ENCODE data around the gene BUB3.

The BUB3 gene

DNA sequence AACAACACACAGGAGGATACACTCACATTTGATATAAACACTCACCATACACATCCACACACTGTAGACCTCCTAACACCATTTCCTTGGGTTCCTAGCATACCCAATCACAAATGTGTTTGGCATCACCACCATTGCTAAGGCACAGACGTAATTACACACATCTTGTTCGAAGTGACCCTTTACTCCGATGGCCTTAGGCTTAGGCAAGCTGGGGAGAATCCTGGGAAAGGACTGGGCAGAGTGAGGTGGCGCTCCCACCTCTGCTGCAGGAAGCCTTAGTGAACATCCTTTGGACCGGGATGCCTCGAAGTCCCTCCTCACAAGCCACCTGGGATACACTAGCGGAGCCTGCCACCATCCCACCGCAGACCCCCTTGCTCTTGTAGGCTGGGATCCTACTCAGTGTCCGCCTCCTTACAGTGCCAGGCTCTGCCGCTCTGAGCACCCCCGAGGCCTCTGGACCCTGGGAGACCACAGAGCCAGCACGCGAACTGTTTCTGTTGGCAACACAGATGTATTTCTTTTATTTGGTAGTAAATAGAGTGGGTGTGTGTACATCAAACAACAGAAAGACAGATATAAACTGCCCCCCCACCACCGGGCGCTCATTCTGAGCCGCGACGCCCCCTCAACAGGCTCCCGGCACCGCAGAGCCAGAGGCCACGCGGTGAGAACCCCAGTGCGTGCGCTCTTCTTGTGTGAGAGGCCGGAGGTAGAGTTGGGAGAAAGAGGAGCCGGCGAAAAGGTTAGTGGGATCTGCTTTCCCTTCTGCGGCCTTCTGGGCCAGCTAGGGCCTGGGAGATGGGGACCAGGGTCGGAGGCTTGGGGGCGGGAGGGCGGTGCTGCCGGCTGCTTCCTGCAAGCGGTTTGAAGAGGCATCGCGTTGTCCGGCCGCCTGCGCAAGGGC is 12.2 kb upstream of the BUB3 start:
- DNase-seq: no peak

DNA sequence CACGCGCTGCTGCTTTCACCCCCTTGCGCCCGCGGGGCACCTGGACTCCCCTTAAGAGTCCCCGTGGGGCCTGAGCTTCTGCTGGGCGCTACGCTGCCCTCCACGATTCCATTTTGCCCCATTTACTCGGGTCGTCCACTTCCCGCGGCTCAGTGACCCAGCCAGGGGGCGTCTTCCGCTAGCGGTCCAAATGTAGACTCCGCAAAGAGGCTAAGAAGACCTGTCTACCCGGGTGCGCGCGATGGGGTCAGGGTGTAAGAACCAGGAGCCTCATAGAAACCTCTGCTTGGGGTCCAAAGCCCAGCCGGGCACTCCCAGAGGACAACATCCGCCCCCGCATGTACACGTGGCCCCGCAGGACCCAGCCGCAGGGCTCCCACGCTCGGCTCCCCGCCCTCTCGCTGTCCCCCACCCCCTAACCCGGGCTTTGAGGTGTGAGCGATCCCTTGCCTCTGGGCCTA is 11.5 kb upstream of the BUB3 start:
- DNase-seq: no peak

DNA sequence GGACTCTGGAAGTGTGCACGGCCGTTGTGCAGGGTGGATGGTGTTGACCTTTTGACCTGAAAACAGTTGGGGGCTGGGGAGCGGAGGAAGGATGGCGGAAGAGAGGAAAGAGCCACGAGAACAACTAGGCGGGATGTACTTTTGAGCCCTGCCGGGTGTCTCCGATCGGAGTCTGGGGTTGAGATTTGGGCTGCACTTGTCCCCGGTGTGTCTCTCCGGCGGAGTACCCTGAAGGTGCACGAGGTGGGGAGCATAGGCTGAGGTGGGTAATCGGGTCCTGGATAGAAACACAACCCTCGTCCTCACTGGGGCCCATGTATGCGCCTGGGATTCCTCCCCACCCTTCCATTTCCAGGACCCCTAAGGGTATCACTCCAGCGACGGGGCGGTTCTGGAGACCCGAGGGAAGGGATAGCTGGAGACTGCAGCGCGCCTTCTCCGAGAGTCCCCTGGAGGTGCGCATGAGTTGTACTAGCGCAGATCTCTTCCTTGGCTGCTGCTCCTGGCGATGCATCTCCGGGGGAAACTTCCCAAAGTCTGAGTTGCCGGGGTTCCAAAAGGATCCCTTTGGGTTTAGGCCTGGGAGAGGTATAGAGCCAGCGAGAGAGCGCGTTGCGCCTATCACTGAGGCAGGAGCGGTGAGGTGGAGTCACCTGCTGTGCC is 10.9 kb upstream of the BUB3 start:
- no peak for DNase-seq

DNA sequence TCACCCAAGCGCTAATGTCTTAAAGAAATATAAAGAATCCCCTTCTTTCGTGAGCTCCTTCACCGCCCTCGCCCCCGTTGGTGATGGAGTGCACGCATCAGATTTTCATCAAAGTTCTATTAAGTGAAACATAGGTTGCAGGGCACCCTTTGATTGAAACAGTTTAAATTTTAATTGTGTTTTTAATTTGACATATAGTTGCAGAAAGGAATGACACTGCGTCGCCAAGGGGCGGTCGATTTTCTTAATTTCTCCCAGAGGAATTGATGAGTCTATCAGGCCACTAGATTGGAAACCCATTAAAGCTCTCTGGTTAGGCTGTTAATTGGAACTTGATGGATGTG is 10.4 kb upstream of the BUB3 start:
- DNase-seq: no peak

DNA sequence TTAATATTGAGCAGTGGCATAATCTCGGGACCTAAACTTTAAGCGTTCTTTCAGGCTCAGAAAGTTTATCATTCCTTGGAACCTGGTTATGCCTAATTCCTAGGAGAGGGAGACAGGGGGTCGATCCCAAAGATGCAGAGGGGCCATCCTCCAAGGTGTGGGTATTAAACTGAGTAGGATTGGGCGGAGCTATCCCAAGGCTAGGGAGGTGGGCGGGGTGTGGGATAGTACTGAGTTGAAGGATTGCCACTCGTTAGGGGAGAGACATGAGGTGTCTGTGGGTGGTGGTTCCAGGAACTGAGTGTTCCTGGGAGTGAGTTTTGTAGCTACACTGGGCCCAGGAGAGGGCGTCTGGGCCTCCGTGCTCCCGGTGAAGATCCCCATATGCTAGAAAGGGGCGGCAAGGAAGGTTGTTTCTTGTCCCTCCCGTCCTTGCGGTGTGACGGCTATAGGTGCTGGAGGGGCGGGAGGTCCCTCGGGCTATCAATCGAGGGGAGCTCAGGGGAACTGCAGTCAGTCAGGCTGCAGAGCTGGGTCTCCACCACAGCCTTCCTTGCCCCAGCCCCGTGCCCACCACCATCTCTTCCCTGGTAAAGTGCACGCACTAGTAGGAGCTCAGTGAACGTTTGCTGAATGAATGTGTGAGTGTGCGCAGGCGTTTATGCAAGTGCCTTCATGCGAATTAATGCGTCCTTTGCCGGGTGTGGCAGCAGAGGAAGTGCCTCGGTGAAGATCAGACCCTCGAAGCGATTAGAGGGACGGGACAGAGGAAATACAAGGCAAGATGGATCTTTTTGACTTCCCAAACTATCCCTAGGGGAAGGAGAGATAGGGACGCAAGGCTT is 9.3 kb upstream of the BUB3 start:
- DNase-seq: no peak

DNA sequence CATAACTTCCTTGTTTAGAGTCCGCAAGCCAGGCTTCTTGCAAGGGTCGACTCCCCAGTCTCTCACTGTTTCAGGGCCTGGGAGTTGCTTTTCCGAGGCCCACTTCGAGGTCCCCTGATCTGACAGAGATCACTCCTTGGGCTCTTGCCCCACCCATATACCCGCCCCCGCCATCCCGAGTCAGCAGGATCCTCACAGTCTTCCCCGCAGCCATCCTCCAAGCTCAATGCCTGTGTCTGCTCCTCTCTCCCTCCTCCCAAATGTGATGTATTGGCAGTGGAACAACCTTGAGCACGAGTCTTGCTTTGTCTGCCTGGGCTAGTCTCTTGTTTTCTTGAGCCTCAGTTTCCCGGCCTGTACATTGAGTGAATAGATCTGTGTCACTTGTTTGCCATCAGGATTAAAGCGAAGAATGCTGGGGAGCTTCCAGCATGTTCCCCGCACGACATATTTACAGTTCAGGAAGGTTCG is 8.6 kb upstream of the BUB3 start:
- no peak for DNase-seq

DNA sequence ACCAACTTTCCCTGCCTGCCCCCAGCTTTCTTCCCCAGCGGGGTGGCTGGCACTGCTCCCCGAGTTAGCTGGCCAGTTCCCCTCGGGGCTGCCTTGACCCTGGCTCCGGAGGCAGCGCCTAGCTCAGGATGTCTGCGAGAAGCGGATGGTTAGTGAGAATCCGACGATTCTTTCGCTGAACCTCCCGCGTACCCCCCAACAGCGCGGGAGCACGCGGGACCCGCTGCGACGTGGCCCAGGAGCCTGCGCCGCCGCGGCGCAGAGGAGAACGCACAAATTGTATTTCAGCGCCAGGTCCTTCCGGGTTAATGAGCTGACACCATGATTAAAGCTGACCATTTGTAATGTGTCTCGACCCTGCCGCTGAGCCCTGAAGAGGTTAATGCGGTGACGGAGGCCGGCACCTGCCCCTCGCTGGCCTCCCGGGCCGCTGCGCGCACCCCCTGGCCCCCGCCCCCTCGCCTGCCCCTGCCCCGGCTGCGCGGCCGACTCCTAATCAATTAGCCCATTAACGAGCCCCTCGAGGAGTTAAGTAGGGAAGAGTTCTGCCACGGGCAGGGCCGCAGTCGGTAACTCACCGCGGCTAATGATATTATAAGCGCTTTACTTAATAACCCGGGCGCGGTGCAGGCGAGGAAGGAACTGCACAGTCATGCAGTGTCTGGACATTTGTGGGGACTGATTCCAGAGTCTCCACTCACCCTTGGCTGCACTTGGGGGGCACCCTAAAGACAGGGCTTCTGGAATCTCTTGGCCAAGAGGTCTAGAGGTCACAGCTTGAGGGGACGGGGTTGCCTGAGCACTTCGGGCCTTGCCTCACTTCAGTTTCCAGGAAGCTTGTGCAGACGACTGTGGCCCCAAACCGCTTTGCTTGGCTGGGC is 7.9 kb upstream of the BUB3 start:
- DNase-seq: no peak

DNA sequence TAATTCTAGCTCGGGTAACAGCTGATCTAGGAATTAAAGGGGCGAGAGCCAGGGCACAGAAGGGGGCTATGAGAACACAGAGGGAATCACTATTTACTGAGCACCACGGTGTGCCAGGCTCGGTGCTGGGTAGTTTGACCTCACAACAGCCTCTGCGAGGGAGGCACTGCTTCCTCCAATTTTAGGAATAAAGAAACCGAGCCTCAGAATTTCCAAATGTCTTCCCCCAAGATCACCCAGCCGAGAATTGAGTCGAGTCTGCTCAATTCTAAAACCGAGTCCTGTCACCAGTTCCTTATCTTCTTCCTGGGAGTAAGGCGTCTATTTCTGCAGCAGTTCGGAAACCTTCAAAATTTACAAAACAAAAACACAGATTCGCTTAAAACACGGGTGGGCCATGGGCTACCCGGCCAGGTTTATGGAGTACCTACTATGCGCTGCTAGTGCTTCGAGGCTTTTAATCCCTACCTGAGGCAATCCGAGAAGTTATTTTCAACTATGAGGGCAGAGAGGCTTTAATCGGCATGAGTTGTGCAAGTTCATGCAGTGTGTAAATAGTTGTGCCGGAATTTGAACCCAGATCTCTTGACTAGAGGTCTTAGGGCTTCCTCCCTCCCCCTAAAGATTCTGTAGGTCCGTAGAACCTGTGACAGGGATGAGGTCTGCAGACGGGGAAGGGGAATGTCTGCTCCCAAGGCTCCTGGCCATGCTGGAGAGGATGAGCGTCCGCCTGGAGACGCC is 7.1 kb upstream of the BUB3 start:
- DNase-seq: no peak

DNA sequence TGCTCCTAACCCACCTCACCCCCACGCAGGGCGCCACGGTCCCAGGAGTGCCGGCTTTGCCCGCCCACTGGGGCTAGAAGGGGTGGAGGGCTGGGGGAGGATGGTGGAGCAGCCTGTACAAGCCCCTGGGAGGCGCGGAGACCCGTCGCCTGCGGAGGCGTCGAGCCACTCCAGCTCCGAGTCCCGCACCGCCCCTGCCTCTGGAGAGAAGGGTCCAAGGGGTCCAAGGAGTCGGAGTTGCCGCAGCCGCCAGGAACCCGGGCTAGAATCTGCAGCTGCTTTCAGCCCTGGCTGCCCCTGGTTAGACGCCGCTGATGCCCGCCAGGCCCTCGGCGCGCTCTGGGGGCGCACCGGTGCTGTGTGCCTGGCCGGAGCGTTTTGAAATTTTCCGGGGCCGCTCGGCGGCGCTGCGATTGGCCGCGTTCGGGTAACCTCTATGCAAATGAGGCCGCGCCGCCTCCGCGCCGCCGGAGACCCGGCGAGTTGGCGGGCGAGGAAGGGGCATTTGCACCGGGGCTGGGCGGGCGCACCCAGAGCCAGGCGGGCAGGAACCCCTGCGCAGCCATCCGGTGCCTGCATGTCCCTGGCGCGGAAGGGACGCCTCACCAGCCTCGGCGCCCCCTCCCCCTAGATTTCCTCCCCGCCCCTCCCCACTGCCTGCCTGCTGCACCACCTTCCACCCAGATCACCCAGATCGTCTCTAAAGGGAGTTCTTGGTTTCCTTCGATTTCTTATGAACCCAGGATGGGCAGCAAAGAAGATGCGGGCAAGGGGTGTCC is 6.4 kb upstream of the BUB3 start, which contains the start of gene HMX2:
HMX2 (plus strand) TSS at position 502 of the 779 bp plus-strand sequence; CDS start at position 745, 243 bp downstream.
- DNase-seq: peak; percentile 24

DNA sequence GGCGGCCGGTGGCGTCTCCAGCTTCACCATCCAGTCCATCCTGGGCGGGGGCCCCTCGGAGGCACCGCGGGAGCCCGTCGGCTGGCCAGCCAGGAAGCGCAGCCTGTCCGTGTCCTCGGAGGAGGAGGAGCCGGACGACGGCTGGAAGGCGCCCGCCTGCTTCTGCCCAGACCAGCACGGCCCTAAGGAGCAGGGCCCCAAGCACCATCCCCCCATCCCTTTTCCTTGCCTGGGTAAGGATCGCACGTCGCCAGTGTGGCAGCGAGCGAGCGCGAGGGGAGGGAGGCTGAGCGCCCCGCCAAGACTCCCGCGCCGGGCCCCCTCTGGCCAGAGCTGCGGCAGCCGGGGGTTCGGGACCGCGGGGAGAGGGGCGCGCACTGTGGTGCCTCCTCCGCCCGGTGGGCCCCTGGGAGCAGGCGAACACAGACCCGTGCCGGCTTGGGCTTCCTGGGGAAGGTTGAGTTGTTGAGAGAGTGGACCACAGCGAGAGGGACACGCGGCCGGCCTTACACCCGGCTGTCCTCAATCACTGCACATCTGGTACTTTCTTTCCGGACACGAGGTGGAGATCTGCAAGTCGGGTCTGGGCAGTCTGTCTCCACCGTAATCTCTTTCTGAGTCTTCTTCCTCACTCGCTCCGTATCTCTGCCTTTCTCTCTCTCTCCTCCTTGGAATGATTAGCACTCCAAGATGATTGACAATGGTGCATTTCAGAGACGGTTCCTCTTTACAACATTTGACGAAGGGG is 5.6 kb upstream of the BUB3 start:
- no peak for DNase-seq

DNA sequence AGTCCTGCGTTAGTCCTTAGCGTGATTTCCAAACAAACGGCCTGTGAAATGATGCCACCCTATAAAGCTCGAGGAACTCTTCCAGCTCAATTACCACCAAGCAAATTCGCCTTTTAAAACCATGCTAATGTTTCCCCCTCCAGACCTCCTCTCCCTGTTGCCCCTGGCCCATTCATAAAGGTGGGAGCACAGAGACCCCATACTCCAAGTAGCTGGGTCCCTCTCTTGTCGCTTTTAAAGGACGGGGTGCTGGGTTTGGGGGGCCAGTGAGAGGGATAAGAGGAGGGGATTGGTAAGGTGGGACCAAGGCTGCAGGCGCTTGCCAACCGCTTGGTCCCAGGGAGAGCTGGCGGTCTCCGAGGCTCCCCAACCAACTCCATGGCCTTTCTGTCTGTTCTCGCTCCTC is 5.0 kb upstream of the BUB3 start:
- no peak for DNase-seq

DNA sequence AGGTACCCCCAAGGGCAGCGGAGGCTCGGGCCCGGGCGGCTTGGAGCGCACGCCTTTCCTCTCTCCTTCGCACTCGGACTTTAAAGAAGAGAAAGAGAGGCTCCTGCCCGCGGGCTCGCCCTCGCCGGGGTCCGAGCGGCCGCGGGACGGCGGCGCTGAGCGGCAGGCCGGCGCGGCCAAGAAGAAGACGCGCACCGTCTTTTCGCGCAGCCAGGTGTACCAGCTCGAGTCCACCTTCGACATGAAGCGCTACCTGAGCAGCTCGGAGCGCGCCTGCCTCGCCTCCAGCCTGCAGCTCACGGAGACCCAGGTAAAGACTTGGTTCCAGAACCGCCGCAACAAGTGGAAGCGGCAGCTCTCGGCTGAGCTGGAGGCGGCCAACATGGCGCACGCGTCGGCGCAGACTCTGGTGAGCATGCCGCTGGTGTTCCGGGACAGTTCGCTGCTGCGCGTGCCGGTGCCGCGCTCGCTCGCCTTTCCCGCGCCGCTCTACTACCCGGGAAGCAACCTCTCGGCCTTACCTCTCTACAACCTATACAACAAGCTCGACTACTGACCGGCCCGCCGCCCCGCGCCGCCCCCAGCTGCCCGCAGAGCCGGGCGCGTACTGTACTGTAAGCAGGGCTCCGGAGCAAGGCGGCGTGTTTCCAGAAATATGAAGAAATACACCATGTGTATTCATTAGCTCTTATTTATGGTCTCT is 4.5 kb upstream of the BUB3 start:
- DNase-seq: no peak

DNA sequence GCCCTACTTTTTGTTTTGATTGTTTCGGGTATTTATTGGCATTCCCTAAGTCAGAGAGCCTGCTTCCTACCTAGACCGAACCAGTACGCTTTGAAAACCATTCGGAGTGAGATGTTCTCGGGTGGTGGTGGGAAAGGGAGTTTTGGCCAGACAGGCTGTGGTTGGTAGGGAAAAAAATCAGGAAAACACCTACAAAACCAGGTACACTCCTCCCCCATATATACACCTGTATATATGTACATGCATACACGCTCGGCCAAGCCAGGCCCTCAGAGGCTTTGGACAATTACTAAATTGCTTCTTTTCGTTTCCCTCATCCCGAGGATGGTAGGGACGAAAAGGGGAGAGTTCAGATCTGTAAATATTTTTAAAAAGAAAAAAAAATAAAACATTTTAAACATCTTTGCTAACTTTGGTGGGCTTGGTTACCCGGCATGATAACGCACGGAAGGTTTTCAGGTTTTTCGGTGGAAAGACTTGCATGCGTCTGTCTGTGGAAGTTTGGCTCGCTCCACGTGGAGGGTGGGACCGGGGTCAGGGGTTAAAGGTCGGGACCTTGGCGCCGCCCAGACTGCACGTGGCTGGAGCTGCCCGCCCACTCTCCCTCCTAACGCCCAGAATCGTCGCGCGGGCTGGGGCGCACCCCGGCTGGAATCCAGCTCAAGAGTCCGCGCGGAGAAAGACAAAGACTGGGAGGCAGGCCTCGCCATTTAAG is 3.8 kb upstream of the BUB3 start:
- DNase-seq: no peak

DNA sequence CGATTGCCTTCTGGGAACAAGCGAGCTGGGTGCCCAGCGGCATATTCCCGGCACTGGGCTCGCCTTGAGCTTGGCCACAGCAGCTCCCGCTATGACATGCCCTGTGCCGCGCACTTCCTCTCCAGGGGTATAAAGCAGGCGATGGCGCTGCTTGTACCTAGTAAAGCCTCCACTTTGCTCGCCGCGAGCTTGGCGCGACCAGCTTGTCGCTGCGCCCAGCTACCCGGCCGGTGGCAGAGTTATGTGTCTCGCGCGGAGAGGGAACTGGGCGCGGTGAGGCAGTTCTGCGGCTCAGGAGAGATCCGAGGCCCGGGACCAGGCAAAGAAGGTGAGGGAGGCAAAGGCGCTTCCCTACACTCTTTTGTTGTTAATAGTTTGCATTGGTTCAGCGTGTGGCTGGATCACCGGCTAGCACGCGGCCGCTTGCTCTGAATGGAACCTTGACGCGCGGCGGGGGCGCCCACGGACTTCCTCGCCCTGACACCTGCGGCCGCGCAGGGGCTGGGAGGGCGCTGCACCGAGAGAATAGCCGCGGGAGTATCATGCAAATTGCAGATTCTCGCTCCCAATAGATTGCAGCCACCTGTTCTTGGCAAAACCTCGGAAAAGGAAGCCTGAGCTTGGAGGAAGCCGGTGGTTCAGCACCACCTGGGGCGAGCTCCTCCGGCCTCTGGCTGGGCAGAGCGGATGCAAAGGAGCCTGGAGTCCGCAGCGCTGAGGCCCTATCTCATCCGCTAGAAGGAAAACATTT is 3.0 kb upstream of the BUB3 start:
- DNase-seq: no peak

DNA sequence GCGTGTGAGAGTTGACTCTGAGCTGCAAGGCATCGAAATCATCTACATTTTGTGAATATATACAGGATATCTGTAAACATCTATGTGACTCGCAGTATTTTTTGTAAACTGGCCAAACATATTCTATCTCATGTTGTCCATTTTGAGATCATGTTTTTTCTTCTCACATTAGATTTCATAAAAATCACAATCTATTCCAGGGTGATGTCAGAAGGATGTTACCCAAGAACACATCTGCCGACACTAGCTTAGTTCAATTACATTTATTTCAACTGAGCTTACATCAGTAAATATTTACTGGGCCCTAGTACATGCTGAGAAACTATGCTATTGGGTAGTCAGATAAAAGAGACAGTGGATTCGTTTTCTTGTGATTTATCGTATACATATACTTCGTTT is 2.5 kb upstream of the BUB3 start:
- no peak for DNase-seq

DNA sequence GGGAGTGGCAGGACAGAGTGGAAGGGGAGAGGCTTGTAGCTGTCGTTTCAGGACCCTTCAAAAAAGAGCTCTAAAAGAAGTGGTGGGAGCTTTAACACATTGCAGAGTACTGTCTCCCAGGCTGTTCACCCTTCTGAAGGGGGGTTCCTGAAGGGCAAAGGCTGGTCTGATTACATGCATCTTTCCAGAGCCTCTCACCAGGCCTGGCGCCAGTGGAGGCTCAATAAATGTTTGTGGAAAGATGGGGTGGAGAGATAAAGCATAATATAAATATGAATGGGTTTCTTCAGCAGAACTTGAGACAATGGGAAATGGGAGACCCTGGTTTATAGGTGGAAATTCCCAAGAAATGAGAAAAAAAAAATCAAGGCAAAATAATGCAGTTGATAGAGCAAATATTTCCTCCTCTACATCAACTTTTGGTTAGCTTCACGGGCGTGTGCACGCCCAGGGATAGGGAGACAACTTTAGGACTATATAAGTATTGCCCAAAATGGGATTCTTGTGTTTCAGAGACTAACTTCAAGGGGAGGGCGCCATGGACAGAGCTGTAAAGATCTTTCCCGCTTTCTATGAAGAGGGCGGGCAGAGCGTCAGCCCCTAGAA is 613 bp upstream of the BUB3 start:
- DNase-seq: no peak

Measured in NCI-H2171 (cell line).